GM18505 (cell line): ENCODE measurements around the gene RAPGEF5.

Source experiments
- ATAC-seq: cut with Tn5 transposase; IDR thresholded peaks from one replicate; pipeline ENCODE4 v1.9.1; 2021; ENCODE audit not compliant: unreplicated experiment
- POLR2A ChIP-seq: IDR thresholded peaks from 4 replicates; pipeline ENCODE4 v1.6.1; 2011; ENCODE audit warnings: borderline replicate concordance; ENCODE audit not compliant: insufficient read depth, insufficient read length; ENCODE audit errors: extremely low read depth

The RAPGEF5 gene

DNA sequence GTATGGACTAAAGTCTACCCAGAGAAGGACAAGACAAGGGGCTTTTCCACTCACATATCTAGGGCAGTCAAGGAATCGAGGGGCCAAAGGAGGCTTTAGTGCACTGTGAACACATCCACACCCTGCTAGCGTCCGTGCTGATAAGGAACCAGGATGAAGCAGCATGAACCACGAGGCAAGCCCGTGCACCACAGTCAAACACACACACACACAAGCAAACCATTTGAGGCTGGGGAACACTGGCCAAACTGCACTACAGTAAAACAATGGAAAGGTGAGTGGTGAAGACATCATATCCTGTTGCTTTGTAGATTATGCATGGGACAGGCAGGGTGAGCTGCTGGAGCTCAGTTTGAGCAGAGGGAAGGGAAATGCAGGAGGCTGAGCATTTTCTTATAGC is 233.8 kb downstream of the RAPGEF5 start:
- ATAC-seq = no peak
- no peak for TF ChIP-seq POLR2A

DNA sequence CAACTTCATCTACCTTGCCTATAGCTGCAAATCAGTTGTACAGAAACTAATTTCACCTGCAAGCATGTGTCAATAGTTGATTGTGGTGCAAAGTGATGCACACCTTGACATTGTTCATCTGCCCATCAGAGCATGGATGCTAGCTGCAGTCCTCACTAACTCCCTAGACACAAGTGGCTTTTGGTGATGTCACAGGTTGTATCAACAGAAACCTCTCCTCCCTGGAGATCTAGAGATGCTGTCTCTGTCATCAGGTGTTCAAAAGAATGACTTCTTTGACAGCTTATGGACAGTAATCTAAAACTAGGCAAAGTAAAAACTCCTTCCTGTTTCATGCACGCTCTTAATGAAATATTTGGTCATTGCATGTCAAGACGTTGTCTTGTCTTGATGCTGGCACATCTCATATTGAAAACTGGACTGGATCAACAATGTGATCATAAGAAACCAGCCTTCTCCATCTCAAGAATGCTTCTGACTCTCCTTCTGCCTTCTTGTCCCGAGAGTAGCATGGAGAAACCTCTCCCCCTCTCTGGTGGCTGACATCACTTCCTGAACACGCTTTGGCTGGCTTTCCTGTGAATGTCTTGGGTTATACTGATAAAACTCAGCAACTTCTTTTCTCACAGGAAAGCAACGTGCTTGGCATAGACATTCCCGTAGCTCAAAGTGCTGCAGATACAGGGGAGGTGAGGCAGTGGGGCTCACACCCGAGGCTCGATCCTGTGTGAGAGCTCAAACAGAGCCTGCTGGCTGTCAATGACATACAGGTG is 235.1 kb downstream of the RAPGEF5 start:
- ATAC-seq = no peak
- TF ChIP-seq POLR2A = no peak

- ATAC-seq = no peak
- no peak for TF ChIP-seq POLR2A
Observed at GRCh38 chr7:22120391-22121053, 236.4 kb downstream of the RAPGEF5 start.

DNA sequence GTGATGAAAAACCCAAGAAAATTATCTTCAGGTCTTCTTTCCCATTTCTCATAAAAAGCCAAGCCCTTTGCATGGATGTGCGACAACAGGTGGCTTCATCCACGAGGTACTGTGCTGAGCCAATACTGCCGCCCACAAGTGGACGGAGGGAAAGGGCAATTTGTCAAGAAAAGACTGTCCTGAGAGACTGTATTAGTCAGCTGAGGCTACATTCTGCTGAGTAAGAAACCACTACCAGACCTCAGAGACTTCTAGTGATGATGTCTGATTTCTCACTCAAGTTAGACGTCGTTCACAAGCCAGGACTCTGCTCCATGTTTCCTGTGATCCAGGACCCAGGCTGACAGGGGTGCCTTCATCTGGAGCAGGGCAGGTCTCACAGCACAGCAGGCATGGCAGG is 239.7 kb downstream of the RAPGEF5 start:
- no peak for TF ChIP-seq POLR2A
- no peak for ATAC-seq

- no peak for TF ChIP-seq POLR2A
- ATAC-seq = no peak
Observed at GRCh38 chr7:22116451-22117030, 240.4 kb downstream of the RAPGEF5 start.

DNA sequence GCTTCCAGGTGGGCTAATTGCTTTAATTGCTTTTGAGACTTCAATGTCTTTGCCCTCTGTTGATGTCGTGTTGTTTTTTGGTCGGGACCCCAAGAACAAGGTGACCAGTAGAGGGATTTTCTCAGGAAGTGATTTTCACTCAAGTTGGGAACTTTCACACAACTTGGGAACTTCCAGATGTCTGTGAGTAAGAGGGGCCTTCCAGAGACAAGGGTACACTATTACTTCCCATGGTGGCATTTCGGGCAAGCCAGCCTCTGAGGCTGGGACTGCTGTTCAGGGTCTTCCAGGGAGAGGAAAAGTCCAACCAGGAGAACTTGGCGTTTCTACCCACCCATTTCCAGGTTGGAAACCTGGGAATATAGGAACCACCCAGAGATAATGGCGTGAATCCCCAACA is 241.3 kb downstream of the RAPGEF5 start:
- no peak for ATAC-seq
- no peak for TF ChIP-seq POLR2A

- no peak for TF ChIP-seq POLR2A
- no peak for ATAC-seq
Observed at GRCh38 chr7:22114440-22114981, 242.4 kb downstream of the RAPGEF5 start.

- no peak for TF ChIP-seq POLR2A
- ATAC-seq = no peak
Observed at GRCh38 chr7:22113041-22113440, 243.9 kb downstream of the RAPGEF5 start.

DNA sequence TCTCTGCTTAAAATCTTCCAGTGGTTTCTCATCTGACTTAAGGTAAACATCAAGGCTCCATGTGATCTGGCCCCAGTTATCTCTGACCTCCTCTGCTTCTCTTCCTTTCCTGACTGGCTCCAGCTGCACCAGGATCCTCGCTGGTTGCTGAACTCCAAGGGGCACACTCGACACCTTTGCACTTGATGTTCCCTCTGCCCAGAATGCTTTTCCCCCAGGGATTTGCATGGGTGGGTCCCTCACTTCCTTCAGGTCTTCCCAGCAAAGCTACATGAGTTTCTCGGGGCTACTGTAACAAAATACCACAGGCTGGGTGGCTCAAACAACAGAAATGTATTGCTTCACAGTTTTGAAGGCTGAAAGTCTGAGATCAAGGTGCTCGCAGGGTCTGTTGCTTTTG is 245.3 kb downstream of the RAPGEF5 start:
- TF ChIP-seq POLR2A = no peak
- no peak for ATAC-seq

GRCh38 chr7:22110881-22111280 is 246.1 kb downstream of the RAPGEF5 start:
- no peak for ATAC-seq
- no peak for TF ChIP-seq POLR2A

DNA sequence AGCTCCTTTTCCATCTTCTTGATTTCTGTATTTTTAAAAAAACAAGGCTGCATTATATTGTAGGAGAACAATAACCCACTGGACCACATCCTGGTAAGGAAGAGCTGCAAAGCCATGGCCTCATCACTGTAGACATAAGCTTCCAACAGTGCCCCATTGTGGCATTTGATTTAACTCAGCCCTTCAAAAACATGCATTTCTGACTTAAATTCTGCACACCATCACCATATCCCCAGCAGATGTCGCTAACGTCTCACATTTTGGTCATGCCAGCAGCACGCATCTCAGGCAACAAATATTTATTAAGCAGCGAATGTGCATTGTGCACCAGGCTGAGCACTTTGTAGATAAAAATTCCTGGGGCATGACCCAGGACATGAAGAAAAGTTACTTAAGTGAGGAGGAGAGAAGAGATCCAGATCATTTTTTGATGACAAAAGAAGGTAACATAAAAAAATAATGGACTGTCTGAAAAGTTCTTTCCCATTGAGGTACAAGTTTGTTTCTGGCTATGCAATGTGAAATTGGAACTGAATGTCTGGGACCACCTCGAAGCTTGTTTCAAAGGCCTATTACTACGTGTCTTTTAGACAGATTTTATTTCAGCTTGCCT is 246.6 kb downstream of the RAPGEF5 start:
- TF ChIP-seq POLR2A = no peak
- ATAC-seq = peak; percentile 66

DNA sequence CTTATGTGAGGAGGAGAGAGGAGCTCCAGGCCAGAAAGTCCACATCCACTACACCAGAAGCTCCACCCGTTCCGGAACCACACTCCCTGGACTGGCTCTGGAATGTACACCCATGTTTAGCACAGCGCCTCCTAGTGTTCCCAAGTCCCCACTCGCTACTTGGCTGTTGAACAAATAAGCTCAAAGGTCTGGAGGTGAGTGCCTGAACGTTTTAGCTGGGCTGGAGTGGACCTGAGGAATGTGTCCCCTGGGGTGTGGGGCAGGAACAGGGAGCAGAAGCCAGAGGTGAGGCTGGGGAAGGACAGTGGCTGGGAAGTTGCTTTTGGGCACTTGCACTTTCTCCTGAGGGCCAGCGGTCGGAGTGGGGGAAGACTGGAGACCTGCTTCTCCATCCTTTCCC is 247.2 kb downstream of the RAPGEF5 start:
- no peak for TF ChIP-seq POLR2A
- no peak for ATAC-seq

DNA sequence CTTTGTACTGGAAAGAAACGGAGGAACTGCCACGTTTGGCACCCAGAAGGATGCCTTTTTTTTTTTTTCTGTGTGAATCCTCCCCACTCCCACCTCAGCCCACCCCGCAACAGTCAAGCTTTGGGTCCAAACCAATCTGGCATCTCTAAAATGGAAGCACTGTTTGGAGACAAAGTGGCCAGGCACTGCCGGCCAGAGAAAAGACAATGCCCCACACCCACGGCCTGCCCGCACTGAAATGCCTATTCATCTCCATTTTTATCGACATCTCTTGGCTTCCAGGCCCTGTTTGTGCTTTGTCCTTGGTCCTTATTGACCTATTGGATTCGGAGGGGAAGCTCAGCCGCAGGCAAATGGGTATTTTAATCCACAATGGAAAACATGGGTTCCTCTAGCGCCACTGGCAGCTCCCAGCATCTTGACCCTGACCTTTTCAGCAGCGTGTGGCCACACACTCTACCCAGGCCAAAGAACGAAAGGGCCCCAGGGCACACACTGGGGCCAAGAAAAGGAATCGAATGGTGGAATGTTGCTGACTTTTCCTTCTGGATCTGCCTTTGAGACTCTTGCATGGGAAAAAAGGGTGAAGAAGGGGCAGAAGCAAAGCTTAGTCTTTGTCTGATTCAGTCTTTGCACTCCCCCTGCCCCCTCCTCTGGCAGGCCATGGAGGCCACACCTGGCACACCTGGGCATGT is 248.7 kb downstream of the RAPGEF5 start:
- no peak for ATAC-seq
- TF ChIP-seq POLR2A = no peak
